Activated CD4-positive, alpha-beta T cell treated with anti-CD3 and anti-CD28 coated beads for 36 hours (primary cell): Measurements from ENCODE around the gene FXYD6. TPM values are rescaled to one million over a fixed set of nuclear protein-coding genes. Genes with fewer than 3 reads are reported as not detected.
"Not testable (repeated sequence)": the region's sequence is repeated elsewhere in the genome, so short reads cannot be mapped to it uniquely, and the experiment has no call there.

Experiments
- ATAC-seq: fragments of 200-7000 bp; cut with Tn5 transposase; one replicate; pipeline ENCODE4 v1.10.0; 2021; ENCODE audit warnings: mild to moderate bottlenecking, moderate library complexity
- CTCF ChIA-PET: fragments of 350-600 bp; sonication (Branson Sonifier 250); formaldehyde crosslinking; loops from one replicate; lab custom pipeline; 2021; ENCODE audit warnings: antibody characterized with exemption; lab: Charles Lee
- POLR2A ChIA-PET: fragments of 350-600 bp; sonication (Branson Sonifier 250); formaldehyde crosslinking; loops from one replicate; lab custom pipeline; 2021; ENCODE audit warnings: antibody characterized with exemption, inconsistent platforms; lab: Charles Lee
- DNase-seq: peaks from one replicate; pipeline ENCODE4 v3.0.0-alpha.2; 2020
- H3K27ac Mint-ChIP-seq: one replicate; pipeline ENCODE4 v1.8.0; 2021; ENCODE audit warnings: mixed read lengths
- H3K27me3 Mint-ChIP-seq: one replicate; pipeline ENCODE4 v1.8.0; 2021; ENCODE audit warnings: mixed read lengths
- H3K36me3 Mint-ChIP-seq: one replicate; pipeline ENCODE4 v1.8.0; 2021; ENCODE audit warnings: low read depth, mixed read lengths
- H3K4me1 Mint-ChIP-seq: one replicate; pipeline ENCODE4 v1.8.0; 2021; ENCODE audit warnings: mixed read lengths
- H3K4me3 Mint-ChIP-seq: one replicate; pipeline ENCODE4 v1.8.0; 2021; ENCODE audit warnings: mild to moderate bottlenecking, moderate library complexity, mixed read lengths
- H3K9me3 Mint-ChIP-seq: one replicate; pipeline ENCODE4 v1.8.0; 2021; ENCODE audit warnings: low read depth, mixed read lengths
- intact Hi-C, 2 experiments: fragments of 100-400 bp; cut with DNase I in 1 of 2; cut with micrococcal nuclease in 1 of 2; formaldehyde crosslinking; loops; one replicate each; pipeline versions ENCODE4 v1.14.2 to v1.15.1; 2022 to 2024; cut with DNase I, micrococcal nuclease
- total RNA-seq, 2 experiments: library from RNA; stranded (reverse); gene quantifications; one replicate each; pipeline ENCODE4 v1.2.3, GENCODE V29; 2021

Gene FXYD6
- total RNA-seq, 2 experiments from 2014 or later, result 0.46 to 0.47 TPM

- Mint-ChIP-seq H3K27me3 (peaks cover 3% of the 10 kb centered on the region), H3K4me3 (peak overlapping the region; percentile 59), H3K27ac (peak overlapping the region; percentile 99), H3K4me1 (peaks cover 59% of the 10 kb centered on the region), H3K36me3 (no peaks in the 10 kb centered on the region), H3K9me3 (no peaks in the 10 kb centered on the region)
- POLR2A ChIA-PET, result interaction anchor here (0.8 kb wide), 1 partner anchor 187 kb away, joined by 4 read pairs; no protein-coding TSS in a partner anchor
- intact Hi-C loops, result loop anchor here (2.0 to 10.0 kb wide), 3 partner anchors 237 to 579 kb away; partner anchors contain the start of genes CD3E (in 1 of the 2), PCSK7 (in 1 of the 2) and RNF214 (in 1 of the 2)
- no peak for ATAC-seq
- CTCF ChIA-PET, result interaction anchor here (0.6 to 6.2 kb wide), 12 partner anchors 8 to 481 kb away, joined by 3 to 120 read pairs (median 8); partner anchors contain the start of gene FXYD2
- DNase-seq, result peak; percentile 32
Observed at GRCh38 chr11:117814204-117814765, 62.2 kb downstream of the FXYD6 start.

GRCh38 chr11:117810056-117810451 lies 66.4 kb downstream of the FXYD6 start:
- POLR2A ChIA-PET, H3K36me3 Mint-ChIP-seq, H3K27me3 Mint-ChIP-seq, H3K9me3 Mint-ChIP-seq, ATAC-seq, DNase-seq: not testable (repeated sequence)
- intact Hi-C loops, result loop anchor here (10.0 kb wide), 2 partner anchors 495 to 575 kb away; partner anchors contain the start of genes CD3E (in 1 of the 2), PCSK7 (in 1 of the 2) and RNF214 (in 1 of the 2)
- peak overlapping the region; percentile 8 for H3K27ac Mint-ChIP-seq
- peaks cover 27% of the 10 kb centered on the region for H3K4me1 Mint-ChIP-seq
- peak overlapping the region; percentile 2 for H3K4me3 Mint-ChIP-seq
- CTCF ChIA-PET, result interaction anchor here (1.4 to 5.6 kb wide), 5 partner anchors 16 to 384 kb away, joined by 4 to 72 read pairs (median 11); partner anchors contain the start of genes FXYD2 and IL10RA

GRCh38 chr11:117809236-117810055 lies 67.0 kb downstream of the FXYD6 start:
- Mint-ChIP-seq H3K36me3 (no peaks in the 10 kb centered on the region), H3K27me3 (peaks cover 3% of the 10 kb centered on the region), H3K4me3 (peak overlapping the region; percentile 2), H3K27ac (peak overlapping the region; percentile 8), H3K9me3 (no peaks in the 10 kb centered on the region), H3K4me1 (peaks cover 21% of the 10 kb centered on the region)
- ATAC-seq, result peak; percentile 94
- DNase-seq, result peak; percentile 81
- intact Hi-C loops, result loop anchor here (1.0 to 10.0 kb wide), 4 partner anchors 382 to 575 kb away; partner anchors contain the start of genes CD3E (in 1 of the 2), PCSK7 (in 1 of the 2) and RNF214 (in 1 of the 2)
- ChIA-PET CTCF (interaction anchor here (0.5 to 6.0 kb wide), 16 partner anchors 8 to 384 kb away, joined by 3 to 120 read pairs (median 8); partner anchors contain the start of genes FXYD2 and IL10RA), POLR2A (no interaction called here)

- Mint-ChIP-seq H3K4me1 (peaks cover 15% of the 10 kb centered on the region), H3K36me3 (no peaks in the 10 kb centered on the region), H3K4me3 (no peak overlapping the region), H3K9me3 (no peaks in the 10 kb centered on the region), H3K27ac (no peak overlapping the region), H3K27me3 (peaks cover 3% of the 10 kb centered on the region)
- POLR2A ChIA-PET, result no interaction called here
- DNase-seq, result no peak
- intact Hi-C loops, result loop anchor here (1.0 to 5.0 kb wide), 2 partner anchors 381 to 382 kb away; no protein-coding TSS in a partner anchor
- ATAC-seq, result no peak
- CTCF ChIA-PET, result interaction anchor here (0.7 to 6.0 kb wide), 19 partner anchors 8 to 383 kb away, joined by 3 to 120 read pairs (median 9); partner anchors contain the start of genes FXYD2 and IL10RA
Observed at GRCh38 chr11:117808784-117809183, 67.7 kb downstream of the FXYD6 start.

- Mint-ChIP-seq H3K27me3 (peaks cover 3% of the 10 kb centered on the region), H3K9me3 (no peaks in the 10 kb centered on the region), H3K27ac (no peak overlapping the region), H3K4me3 (no peak overlapping the region), H3K36me3 (no peaks in the 10 kb centered on the region), H3K4me1 (peaks cover 15% of the 10 kb centered on the region)
- ChIA-PET POLR2A (interaction anchor here (0.6 kb wide), 2 partner anchors 22 to 1156 kb away, joined by 3 to 10 read pairs; no protein-coding TSS in a partner anchor), CTCF (interaction anchor here (0.6 to 6.0 kb wide), 51 partner anchors 9 to 1626 kb away, joined by 3 to 120 read pairs (median 4); partner anchors contain the start of genes FXYD2 and IL10RA)
- peak; percentile 87 for DNase-seq
- intact Hi-C loops, result loop anchor here (1.0 to 5.0 kb wide), 7 partner anchors 10 to 380 kb away; no protein-coding TSS in a partner anchor
- ATAC-seq, result peak; percentile 56
Observed at GRCh38 chr11:117807482-117808327, 68.8 kb downstream of the FXYD6 start.

- H3K36me3 Mint-ChIP-seq, result no peaks in the 10 kb centered on the region
- POLR2A ChIA-PET, result no interaction called here
Observed at GRCh38 chr11:117806846-117807245, 69.6 kb downstream of the FXYD6 start.

GRCh38 chr11:117805045-117805444 lies 71.4 kb downstream of the FXYD6 start:
- POLR2A ChIA-PET, result no interaction called here
- Mint-ChIP-seq H3K4me1 (peaks cover 15% of the 10 kb centered on the region), H3K36me3 (no peaks in the 10 kb centered on the region), H3K9me3 (no peaks in the 10 kb centered on the region), H3K4me3 (no peak overlapping the region), H3K27me3 (no peaks in the 10 kb centered on the region), H3K27ac (peak overlapping the region; percentile 42)
- intact Hi-C loops, result loop anchor here in 1 of 2 experiments (5.0 kb wide), 1 partner anchor 378 kb away; no protein-coding TSS in a partner anchor
- no peak for ATAC-seq
- no peak for DNase-seq
- CTCF ChIA-PET, result interaction anchor here (1.1 to 6.0 kb wide), 5 partner anchors 12 to 248 kb away, joined by 3 to 120 read pairs (median 8); partner anchors contain the start of gene FXYD2

More at GRCh38 chr11:117806846-117807245, 69.6 kb downstream of the FXYD6 start:
- intact Hi-C loops, result loop anchor here (1.0 to 5.0 kb wide), 7 partner anchors 10 to 380 kb away; no protein-coding TSS in a partner anchor
- H3K4me3 Mint-ChIP-seq, result no peak overlapping the region
- no peaks in the 10 kb centered on the region for H3K9me3 Mint-ChIP-seq
- CTCF ChIA-PET, result interaction anchor here (0.7 to 6.0 kb wide), 40 partner anchors 8 to 797 kb away, joined by 3 to 120 read pairs (median 4); partner anchors contain the start of genes FXYD2 and IL10RA
- H3K4me1 Mint-ChIP-seq, result peaks cover 15% of the 10 kb centered on the region
- peaks cover 3% of the 10 kb centered on the region for H3K27me3 Mint-ChIP-seq
- DNase-seq, result no peak
- ATAC-seq, result no peak
- H3K27ac Mint-ChIP-seq, result no peak overlapping the region

GRCh38 chr11:117803896-117804295 lies 72.6 kb downstream of the FXYD6 start:
- DNase-seq (no peak), ATAC-seq (no peak)
- no peak overlapping the region for H3K27ac Mint-ChIP-seq
- no peaks in the 10 kb centered on the region for H3K36me3 Mint-ChIP-seq
- H3K4me1 Mint-ChIP-seq, result peaks cover 4% of the 10 kb centered on the region
- intact Hi-C loops, result no loop called here
- no peak overlapping the region for H3K4me3 Mint-ChIP-seq
- H3K27me3 Mint-ChIP-seq, result peaks cover 6% of the 10 kb centered on the region
- H3K9me3 Mint-ChIP-seq, result no peaks in the 10 kb centered on the region
- ChIA-PET POLR2A (no interaction called here), CTCF (interaction anchor here (1.0 to 6.0 kb wide), 3 partner anchors 13 to 378 kb away, joined by 4 to 120 read pairs (median 8); no protein-coding TSS in a partner anchor)

GRCh38 chr11:117799634-117800033 lies 76.8 kb downstream of the FXYD6 start:
- ChIA-PET CTCF (interaction anchor here (1.9 to 2.9 kb wide), 3 partner anchors 8 to 18 kb away, joined by 6 to 13 read pairs (median 11); no protein-coding TSS in a partner anchor), POLR2A (no interaction called here)
- intact Hi-C loops, result no loop called here
- H3K9me3 Mint-ChIP-seq, result no peaks in the 10 kb centered on the region
- DNase-seq, result no peak
- H3K27ac Mint-ChIP-seq, result no peak overlapping the region
- H3K4me1 Mint-ChIP-seq, result peaks cover 17% of the 10 kb centered on the region
- no peak for ATAC-seq
- no peak overlapping the region for H3K4me3 Mint-ChIP-seq
- H3K36me3 Mint-ChIP-seq, result no peaks in the 10 kb centered on the region
- H3K27me3 Mint-ChIP-seq, result peaks cover 31% of the 10 kb centered on the region
